HCT116 (cell line): ENCODE data around the gene EPHB3. TPM values are rescaled to one million over a fixed set of nuclear protein-coding genes. Genes with fewer than 3 reads are reported as not detected.

Experiments used
- ATAC-seq: fragments of 200-7000 bp; cut with Tn5 transposase; 2 replicates; pipeline ENCODE4 v1.9.1; 2020; ENCODE audit warnings: mild to moderate bottlenecking, moderate library complexity
- BruUV-seq: library from RNA; stranded (reverse); fragments of 400-500 nt; replicated peaks from 2 replicates; lab custom pipeline; 2021; lab: Mats Ljungman, UMichigan
- CTCF ChIA-PET: fragments of 300-600 bp; sonication (Branson Sonifier 250); formaldehyde crosslinking; loops from one replicate; lab custom pipeline; 2021; ENCODE audit warnings: antibody characterized with exemption; lab: Charles Lee
- POLR2A ChIA-PET: fragments of 300-600, 350-600 bp; sonication (Branson Sonifier 250); formaldehyde crosslinking; loops from one replicate; lab custom pipeline; 2021; ENCODE audit warnings: antibody characterized with exemption; lab: Charles Lee
- RAD21 ChIA-PET, 2 experiments: fragments of 300-600 bp; sonication (Branson Sonifier 250); formaldehyde crosslinking; loops; one replicate each; lab custom pipeline; 2023; ENCODE audit warnings: low total read pairs in 2 of 2; ENCODE audit not compliant: uncharacterized antibody in 2 of 2, unreplicated experiment in 2 of 2, low non-redundant PET in 1 of 2; lab: Charles Lee
- DNase-seq: peaks from one replicate; pipeline ENCODE4 v3.0.0-alpha.2; 2010; ENCODE audit warnings: low read depth, low spot score
- H2AFZ ChIP-seq: fragments of 200-600 bp; shearing (Covaris generic), sonication (generic); 2 replicates; pipeline ENCODE4 v1.6.1; 2017; ENCODE audit warnings: low read depth, mixed run types, mixed read lengths, antibody characterized with exemption, low read length; ENCODE audit not compliant: poor library complexity, severe bottlenecking
- H3K27ac ChIP-seq: 2 replicates; pipeline ENCODE4 v1.5.1; 2012; ENCODE audit warnings: low read depth, low read length
- H3K27me3 ChIP-seq: fragments of 200-600 bp; sonication (generic); 2 replicates; pipeline ENCODE4 v1.6.1; 2016; ENCODE audit warnings: mixed run types, low read length, mixed read lengths; ENCODE audit not compliant: insufficient read depth
- H3K36me3 ChIP-seq, 2 experiments: fragments of 200-500 bp in 1 of 2; fragments of 200-600 bp in 1 of 2; sonication (Bioruptor generic) in 1 of 2; sonication (generic) in 1 of 2; 2 replicates each; pipeline versions ENCODE4 v1.5.1 to v1.6.1; 2014 to 2016; ENCODE audit warnings: low read length in 2 of 2, inconsistent platforms in 1 of 2, mixed read lengths in 1 of 2, mixed run types in 1 of 2; ENCODE audit not compliant: insufficient read depth in 2 of 2, control insufficient read depth in 1 of 2
- H3K4me1 ChIP-seq, 2 experiments: fragments of 200-600 bp in 1 of 2; sonication (generic) in 1 of 2; 2 replicates each; pipeline versions ENCODE4 v1.5.1 to v1.6.1; 2012 to 2017; ENCODE audit warnings: low read length in 2 of 2, inconsistent platforms in 1 of 2, mild to moderate bottlenecking in 1 of 2, mixed read lengths in 1 of 2, mixed run types in 1 of 2, moderate library complexity in 1 of 2; ENCODE audit not compliant: insufficient read depth in 2 of 2, control insufficient read depth in 1 of 2
- H3K4me2 ChIP-seq: fragments of 200-600 bp; sonication (generic); 2 replicates; pipeline ENCODE4 v1.6.1; 2017; ENCODE audit warnings: mixed run types, low read length, mixed read lengths
- H3K4me3 ChIP-seq, 2 experiments: fragments of 200-600 bp in 1 of 2; sonication (generic) in 1 of 2; replicated peaks in 1 of 2; 2 replicates each; pipeline ENCODE4 v1.5.1; 2011 to 2016; ENCODE audit warnings: low read length in 2 of 2, control low read depth in 1 of 2, low read depth in 1 of 2, mild to moderate bottlenecking in 1 of 2, mixed read lengths in 1 of 2, mixed run types in 1 of 2
- H3K79me2 ChIP-seq: fragments of 200-600 bp; sonication (generic); 2 replicates; pipeline ENCODE4 v1.6.1; 2017; ENCODE audit warnings: mild to moderate bottlenecking, mixed run types, low read length, moderate library complexity, mixed read lengths; ENCODE audit not compliant: insufficient read depth
- H3K9ac ChIP-seq: fragments of 200-600 bp; sonication (generic); 2 replicates; pipeline ENCODE4 v1.6.1; 2016; ENCODE audit warnings: low read length, mixed read lengths
- H3K9me2 ChIP-seq: fragments of 200-600 bp; sonication (generic), shearing (Covaris generic); 2 replicates; pipeline ENCODE4 v1.6.1; 2017; ENCODE audit warnings: mixed run types, mild to moderate bottlenecking, moderate library complexity; ENCODE audit not compliant: insufficient read depth
- H3K9me3 ChIP-seq, 2 experiments: fragments of 200-500 bp in 1 of 2; fragments of 200-600 bp in 1 of 2; sonication (Bioruptor generic) in 1 of 2; sonication (generic) in 1 of 2; 2 replicates each; pipeline ENCODE4 v1.6.1; 2014 to 2017; ENCODE audit warnings: low read length in 2 of 2, mixed read lengths in 2 of 2, inconsistent platforms in 1 of 2, low read depth in 1 of 2, mild to moderate bottlenecking in 1 of 2, mixed run types in 1 of 2, moderate library complexity in 1 of 2; ENCODE audit not compliant: control insufficient read depth in 1 of 2, insufficient read depth in 1 of 2
- H4K20me1 ChIP-seq: fragments of 200-600 bp; sonication (generic), shearing (Covaris generic); 2 replicates; pipeline ENCODE4 v1.6.1; 2017; ENCODE audit warnings: mixed run types, mild to moderate bottlenecking, moderate library complexity; ENCODE audit not compliant: insufficient read depth
- EGR1 ChIP-seq: IDR thresholded peaks from 2 replicates; pipeline ENCODE4 v1.6.1; 2012; ENCODE audit warnings: low read depth
- EZH2 ChIP-seq: fragments of 200-600 bp; sonication (generic); IDR thresholded peaks from 2 replicates; pipeline ENCODE4 v1.6.1; 2017; ENCODE audit warnings: antibody characterized with exemption, mixed run types
- FOSL1 ChIP-seq: IDR thresholded peaks from 2 replicates; pipeline ENCODE4 v1.6.1; 2012; ENCODE audit warnings: low read depth
- JUND ChIP-seq: IDR thresholded peaks from 2 replicates; pipeline ENCODE4 v1.6.1; 2012
- RAD21 ChIP-seq: IDR thresholded peaks from 2 replicates; pipeline ENCODE4 v1.6.1; 2012; ENCODE audit warnings: low read depth, mild to moderate bottlenecking
- SIN3A ChIP-seq: IDR thresholded peaks from 2 replicates; pipeline ENCODE4 v1.6.1; 2012; ENCODE audit warnings: low read depth
- SP1 ChIP-seq: IDR thresholded peaks from 2 replicates; pipeline ENCODE4 v1.6.1; 2012; ENCODE audit warnings: low read depth
- SRF ChIP-seq: IDR thresholded peaks from 2 replicates; pipeline ENCODE4 v1.6.1; 2012; ENCODE audit warnings: low read depth
- TCF7L2 ChIP-seq: IDR thresholded peaks from 2 replicates; pipeline ENCODE4 v1.7.0; 2011; ENCODE audit warnings: borderline replicate concordance, inconsistent platforms; ENCODE audit not compliant: insufficient read depth, insufficient read length; ENCODE audit errors: extremely low read depth
- ZFX ChIP-seq: fragments of 450-650 bp; IDR thresholded peaks from 2 replicates; pipeline ENCODE4 v1.6.1; 2017
- ZNF274 ChIP-seq: fragments of 200-500 bp; sonication (Bioruptor generic); IDR thresholded peaks from 2 replicates; pipeline ENCODE4 v1.6.1; 2014; ENCODE audit warnings: mild to moderate bottlenecking, low read depth, low read length, inconsistent platforms
- intact Hi-C: fragments of 100-400 bp; cut with micrococcal nuclease; formaldehyde crosslinking; loops from 2 replicates; pipeline ENCODE4 v1.10.0; 2022
- total RNA-seq: library from RNA; stranded (reverse); gene quantifications from one replicate; pipeline ENCODE4 v1.2.1, GENCODE V29; 2021; ENCODE audit not compliant: unreplicated experiment
- TF ChIP-seq, protein P1 (sequence below), 3 experiments: fragments of 200-600 bp in 1 of 3; sonication (generic) in 1 of 3; IDR thresholded peaks in 2 of 3; conservative IDR thresholded peaks in 1 of 3; 2 replicates each; pipeline ENCODE4 v1.5.1; 2012 to 2017; ENCODE audit warnings: low read depth in 2 of 3, low read length in 2 of 3, antibody characterized with exemption in 1 of 3, borderline replicate concordance in 1 of 3, control low read depth in 1 of 3, mild to moderate bottlenecking in 1 of 3, mixed read lengths in 1 of 3, mixed run types in 1 of 3, moderate library complexity in 1 of 3; ENCODE audit not compliant: insufficient read depth in 1 of 3
- TF ChIP-seq, protein P2 (sequence below): IDR thresholded peaks from 2 replicates; pipeline ENCODE4 v1.6.1; 2012
- TF ChIP-seq, protein P3 (sequence below): IDR thresholded peaks from 2 replicates; pipeline ENCODE4 v1.6.1; 2012; ENCODE audit warnings: low read depth
- TF ChIP-seq, protein P4 (sequence below): IDR thresholded peaks from 2 replicates; pipeline ENCODE4 v1.6.1; 2012

Gene EPHB3
- total RNA-seq, 1 experiment from 2014 or later, result 6.5 TPM

DNA sequence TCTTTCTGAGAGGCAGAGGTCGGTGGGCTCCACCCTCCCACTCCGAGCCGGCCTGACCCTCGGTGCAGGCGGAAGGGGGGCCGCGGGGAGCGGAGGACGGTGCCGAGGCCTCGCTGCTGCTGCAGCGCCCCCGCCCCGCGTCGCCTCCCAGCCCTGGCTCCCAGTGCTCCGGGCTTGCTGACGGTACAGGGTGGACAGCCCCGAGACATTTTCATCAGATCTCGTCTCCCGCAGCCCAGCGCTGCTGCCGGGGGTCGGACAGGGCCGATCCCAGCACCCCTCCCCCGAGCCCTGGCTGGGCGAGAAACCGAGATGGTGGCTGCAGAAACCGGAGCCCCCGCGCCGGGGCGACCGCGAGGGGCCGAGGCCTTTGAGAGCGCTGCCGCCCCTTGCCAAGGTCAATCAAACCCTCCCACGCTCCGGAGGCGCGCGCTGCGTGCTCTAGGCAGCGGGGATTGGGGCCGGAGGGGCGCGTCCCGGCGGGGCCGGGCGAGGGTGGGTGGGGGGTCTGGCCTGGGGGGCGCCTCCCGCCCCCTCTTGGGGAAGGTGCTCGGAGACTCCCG is 42.5 kb downstream of the EPHB3 start:
- no peak overlapping the region for H3K4me2 ChIP-seq
- no peaks in the 10 kb centered on the region for H4K20me1 ChIP-seq
- no peaks in the 10 kb centered on the region for H3K4me1 ChIP-seq
- ChIA-PET POLR2A (no interaction called here), RAD21 (no interaction called here), CTCF (no interaction called here)
- H3K79me2 ChIP-seq, result no peaks in the 10 kb centered on the region
- no peak overlapping the region for H3K4me3 ChIP-seq
- no TSS peak for BruUV-seq
- no peaks in the 10 kb centered on the region for H3K36me3 ChIP-seq
- H3K9me2 ChIP-seq, result no peaks in the 10 kb centered on the region
- intact Hi-C loops, result no loop called here
- no peaks in the 10 kb centered on the region for H3K27me3 ChIP-seq
- no peak for ATAC-seq
- H3K9ac ChIP-seq, result no peak overlapping the region
- no peak for DNase-seq
- TF ChIP-seq SP1 (no peak), SRF (no peak), ZNF274 (no peak), SIN3A (no peak), FOSL1 (no peak)
- no peak overlapping the region for H3K27ac ChIP-seq
- H2AFZ ChIP-seq, result no peak overlapping the region
- H3K9me3 ChIP-seq, result no peaks in the 10 kb centered on the region

DNA sequence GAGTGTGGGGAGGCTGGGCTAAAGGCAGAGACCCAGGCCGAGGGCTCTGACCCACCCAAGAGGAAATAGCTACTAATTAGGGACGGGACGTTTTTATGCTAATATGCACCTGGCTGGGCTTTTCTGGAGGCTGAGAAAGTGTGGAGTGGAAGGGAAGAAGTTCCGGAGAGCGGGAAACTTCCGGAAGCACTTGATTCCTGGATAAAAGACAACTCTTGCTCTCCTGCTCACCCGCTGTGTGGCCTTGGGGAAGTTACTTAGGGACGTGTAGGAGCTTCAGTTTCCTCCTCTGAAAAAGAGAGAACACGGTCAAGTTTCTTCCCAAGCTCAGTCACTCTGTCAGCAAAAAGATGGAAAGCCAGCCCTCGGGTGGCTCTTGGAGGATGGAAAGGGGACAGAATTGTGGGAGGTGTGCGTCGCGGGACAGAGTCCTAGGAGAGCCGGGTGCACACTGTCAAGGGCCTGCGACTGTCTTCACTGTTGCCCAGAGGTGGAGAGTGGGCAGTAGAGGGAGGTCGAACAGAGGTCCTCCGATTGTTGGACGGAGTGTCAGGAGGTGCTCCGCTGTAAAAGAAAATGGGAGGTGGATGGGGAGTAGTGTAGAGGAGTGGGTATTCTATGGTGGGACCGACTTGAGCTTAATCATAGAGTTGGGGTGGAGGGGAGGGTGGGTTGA is 43.2 kb downstream of the EPHB3 start:
- Histone ChIP-seq H3K9me3 (no peaks in the 10 kb centered on the region), H3K4me2 (no peak overlapping the region), H3K79me2 (no peaks in the 10 kb centered on the region), H2AFZ (no peak overlapping the region), H3K27me3 (no peaks in the 10 kb centered on the region), H3K4me1 (no peaks in the 10 kb centered on the region), H3K9ac (no peak overlapping the region), H3K9me2 (no peaks in the 10 kb centered on the region), H3K4me3 (no peak overlapping the region), H4K20me1 (no peaks in the 10 kb centered on the region), H3K36me3 (no peaks in the 10 kb centered on the region), H3K27ac (no peak overlapping the region)
- DNase-seq, result no peak
- CTCF ChIA-PET, result no interaction called here
- no TSS peak for BruUV-seq
- intact Hi-C loops, result no loop called here
- no peak for ATAC-seq
- POLR2A ChIA-PET, result no interaction called here
- RAD21 ChIA-PET, result no interaction called here
- TF ChIP-seq ZFX (no peak), EZH2 (no peak), JUND (no peak), ZNF274 (no peak), SRF (no peak), FOSL1 (no peak), EGR1 (no peak), RAD21 (no peak), TCF7L2 (no peak)
- TF ChIP-seq, protein P1, sequence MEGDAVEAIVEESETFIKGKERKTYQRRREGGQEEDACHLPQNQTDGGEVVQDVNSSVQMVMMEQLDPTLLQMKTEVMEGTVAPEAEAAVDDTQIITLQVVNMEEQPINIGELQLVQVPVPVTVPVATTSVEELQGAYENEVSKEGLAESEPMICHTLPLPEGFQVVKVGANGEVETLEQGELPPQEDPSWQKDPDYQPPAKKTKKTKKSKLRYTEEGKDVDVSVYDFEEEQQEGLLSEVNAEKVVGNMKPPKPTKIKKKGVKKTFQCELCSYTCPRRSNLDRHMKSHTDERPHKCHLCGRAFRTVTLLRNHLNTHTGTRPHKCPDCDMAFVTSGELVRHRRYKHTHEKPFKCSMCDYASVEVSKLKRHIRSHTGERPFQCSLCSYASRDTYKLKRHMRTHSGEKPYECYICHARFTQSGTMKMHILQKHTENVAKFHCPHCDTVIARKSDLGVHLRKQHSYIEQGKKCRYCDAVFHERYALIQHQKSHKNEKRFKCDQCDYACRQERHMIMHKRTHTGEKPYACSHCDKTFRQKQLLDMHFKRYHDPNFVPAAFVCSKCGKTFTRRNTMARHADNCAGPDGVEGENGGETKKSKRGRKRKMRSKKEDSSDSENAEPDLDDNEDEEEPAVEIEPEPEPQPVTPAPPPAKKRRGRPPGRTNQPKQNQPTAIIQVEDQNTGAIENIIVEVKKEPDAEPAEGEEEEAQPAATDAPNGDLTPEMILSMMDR (IDR thresholded peaks at IDR 0.05 in 2 of 3, conservative IDR thresholded peaks at IDR 0.05 in 1 of 3; ENCODE audit: borderline replicate concordance in 1 of 3, insufficient read depth in 1 of 3, low read depth in 2 of 3, low read length in 2 of 3), result no peak
- TF ChIP-seq, protein P2, sequence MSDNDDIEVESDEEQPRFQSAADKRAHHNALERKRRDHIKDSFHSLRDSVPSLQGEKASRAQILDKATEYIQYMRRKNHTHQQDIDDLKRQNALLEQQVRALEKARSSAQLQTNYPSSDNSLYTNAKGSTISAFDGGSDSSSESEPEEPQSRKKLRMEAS, result no peak
- TF ChIP-seq, protein P3, sequence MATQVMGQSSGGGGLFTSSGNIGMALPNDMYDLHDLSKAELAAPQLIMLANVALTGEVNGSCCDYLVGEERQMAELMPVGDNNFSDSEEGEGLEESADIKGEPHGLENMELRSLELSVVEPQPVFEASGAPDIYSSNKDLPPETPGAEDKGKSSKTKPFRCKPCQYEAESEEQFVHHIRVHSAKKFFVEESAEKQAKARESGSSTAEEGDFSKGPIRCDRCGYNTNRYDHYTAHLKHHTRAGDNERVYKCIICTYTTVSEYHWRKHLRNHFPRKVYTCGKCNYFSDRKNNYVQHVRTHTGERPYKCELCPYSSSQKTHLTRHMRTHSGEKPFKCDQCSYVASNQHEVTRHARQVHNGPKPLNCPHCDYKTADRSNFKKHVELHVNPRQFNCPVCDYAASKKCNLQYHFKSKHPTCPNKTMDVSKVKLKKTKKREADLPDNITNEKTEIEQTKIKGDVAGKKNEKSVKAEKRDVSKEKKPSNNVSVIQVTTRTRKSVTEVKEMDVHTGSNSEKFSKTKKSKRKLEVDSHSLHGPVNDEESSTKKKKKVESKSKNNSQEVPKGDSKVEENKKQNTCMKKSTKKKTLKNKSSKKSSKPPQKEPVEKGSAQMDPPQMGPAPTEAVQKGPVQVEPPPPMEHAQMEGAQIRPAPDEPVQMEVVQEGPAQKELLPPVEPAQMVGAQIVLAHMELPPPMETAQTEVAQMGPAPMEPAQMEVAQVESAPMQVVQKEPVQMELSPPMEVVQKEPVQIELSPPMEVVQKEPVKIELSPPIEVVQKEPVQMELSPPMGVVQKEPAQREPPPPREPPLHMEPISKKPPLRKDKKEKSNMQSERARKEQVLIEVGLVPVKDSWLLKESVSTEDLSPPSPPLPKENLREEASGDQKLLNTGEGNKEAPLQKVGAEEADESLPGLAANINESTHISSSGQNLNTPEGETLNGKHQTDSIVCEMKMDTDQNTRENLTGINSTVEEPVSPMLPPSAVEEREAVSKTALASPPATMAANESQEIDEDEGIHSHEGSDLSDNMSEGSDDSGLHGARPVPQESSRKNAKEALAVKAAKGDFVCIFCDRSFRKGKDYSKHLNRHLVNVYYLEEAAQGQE, result no peak
- TF ChIP-seq, protein P4, sequence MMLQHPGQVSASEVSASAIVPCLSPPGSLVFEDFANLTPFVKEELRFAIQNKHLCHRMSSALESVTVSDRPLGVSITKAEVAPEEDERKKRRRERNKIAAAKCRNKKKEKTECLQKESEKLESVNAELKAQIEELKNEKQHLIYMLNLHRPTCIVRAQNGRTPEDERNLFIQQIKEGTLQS, result no peak
